GM06990 (cell line): ENCODE results near the gene CBX6.

Experiments used
- DNase-seq: peaks from one replicate; pipeline ENCODE4 v3.0.0-alpha.2; 2011; ENCODE audit not compliant: insufficient read length; ENCODE audit errors: extremely low read depth
- H3K27me3 ChIP-seq: replicated peaks from 2 replicates; pipeline ENCODE4 v1.6.0; 2011; ENCODE audit warnings: low read length; ENCODE audit not compliant: control insufficient read depth, insufficient read depth
- H3K36me3 ChIP-seq: 2 replicates; pipeline ENCODE4 v1.5.1; 2011; ENCODE audit warnings: low read length; ENCODE audit not compliant: control insufficient read depth, insufficient read depth
- H3K4me3 ChIP-seq: replicated peaks from 2 replicates; pipeline ENCODE4 v1.5.1; 2011; ENCODE audit warnings: low read depth, mild to moderate bottlenecking, control low read depth, low read length
- CTCF ChIP-seq: IDR thresholded peaks from 2 replicates; pipeline ENCODE4 v1.5.1; 2011; ENCODE audit warnings: low read length, control low read depth, mild to moderate bottlenecking, inconsistent platforms; ENCODE audit not compliant: insufficient read depth, poor library complexity, severe bottlenecking

Gene CBX6

GRCh38 chr22:38886333-38886732 is 14.3 kb upstream of the CBX6 start:
- no peak for DNase-seq
- no peaks in the 10 kb centered on the region for H3K36me3 ChIP-seq
- no peak overlapping the region for H3K4me3 ChIP-seq
- no peaks in the 10 kb centered on the region for H3K27me3 ChIP-seq
- no peak for TF ChIP-seq CTCF

DNA sequence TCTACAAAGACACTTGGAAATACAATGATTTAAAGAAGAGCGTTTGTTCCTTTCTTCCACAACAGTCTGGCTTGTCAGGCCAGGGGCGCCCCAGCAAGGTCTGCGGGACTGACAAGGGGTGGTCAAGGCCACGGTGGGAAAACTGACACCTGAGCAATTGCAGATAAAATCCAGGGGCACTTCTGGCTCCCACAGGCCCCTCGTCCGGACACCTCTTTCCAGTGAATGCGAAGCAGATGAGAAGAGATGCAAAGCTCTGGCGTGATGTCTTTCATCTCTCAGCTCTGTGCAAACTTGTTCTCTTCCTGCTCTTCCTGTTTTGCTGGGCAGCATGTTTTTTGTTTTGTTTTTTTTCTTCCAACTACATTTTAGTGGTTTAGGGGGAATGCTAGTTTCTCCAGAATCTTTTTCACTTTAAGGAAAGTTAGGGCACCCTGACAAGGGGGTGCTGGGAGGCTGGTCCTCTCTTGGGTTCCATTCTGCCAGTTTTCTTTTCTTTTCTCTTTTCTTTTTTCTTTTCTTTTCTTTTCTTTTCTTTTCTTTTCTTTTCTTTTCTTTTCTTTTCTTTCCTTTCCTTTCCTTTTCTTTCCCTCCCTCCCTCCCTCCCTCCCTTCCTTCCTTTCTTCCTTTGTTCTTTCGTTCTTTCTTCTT is 11.1 kb upstream of the CBX6 start:
- Histone ChIP-seq H3K36me3 (no peaks in the 10 kb centered on the region), H3K27me3 (no peaks in the 10 kb centered on the region), H3K4me3 (no peak overlapping the region)
- no peak for DNase-seq
- TF ChIP-seq CTCF: no peak

GRCh38 chr22:38881997-38882879 is 10.2 kb upstream of the CBX6 start:
- no peak for DNase-seq
- no peaks in the 10 kb centered on the region for H3K27me3 ChIP-seq
- no peak for TF ChIP-seq CTCF
- H3K36me3 ChIP-seq: no peaks in the 10 kb centered on the region
- no peak overlapping the region for H3K4me3 ChIP-seq

DNA sequence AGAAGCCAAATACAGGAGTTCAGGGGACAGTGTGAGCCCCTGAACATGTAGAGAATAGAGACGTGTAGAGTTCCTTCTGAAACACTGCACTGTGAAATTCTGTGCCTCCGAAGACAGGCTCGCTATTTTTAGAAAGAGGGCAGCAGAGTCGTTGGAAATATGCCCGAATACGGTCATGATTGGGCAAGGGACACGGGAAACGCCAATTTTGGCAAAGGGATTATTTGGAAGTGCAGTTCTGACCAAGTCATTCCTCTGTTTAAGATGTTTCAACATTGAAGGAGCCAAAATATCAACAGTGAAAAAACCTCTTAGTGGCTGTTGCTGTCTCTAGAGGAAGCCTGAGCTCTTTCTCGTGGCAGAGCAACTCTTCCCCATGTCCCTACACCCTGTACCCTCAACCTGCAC is 9.5 kb upstream of the CBX6 start:
- H3K4me3 ChIP-seq: no peak overlapping the region
- no peaks in the 10 kb centered on the region for H3K27me3 ChIP-seq
- no peak for DNase-seq
- TF ChIP-seq CTCF: no peak
- H3K36me3 ChIP-seq: no peaks in the 10 kb centered on the region

- no peak for DNase-seq
- H3K27me3 ChIP-seq: no peaks in the 10 kb centered on the region
- no peak for TF ChIP-seq CTCF
- H3K4me3 ChIP-seq: no peak overlapping the region
- no peaks in the 10 kb centered on the region for H3K36me3 ChIP-seq
Measured at GRCh38 chr22:38879961-38880360, 7.9 kb upstream of the CBX6 start.
